ENCODE measurements around the gene ARNT2.

The ARNT2 gene

GRCh38 chr15:80415358-80415670, 11.1 kb downstream of the ARNT2 start:
- ChIA-PET POLR2A (no interaction called here), CTCF (no interaction called here)
- no peak for DNase-seq (ENCODE audit: extremely low spot score)
- TF ChIP-seq CTCF (IDR thresholded peaks at IDR 0.05; ENCODE audit: control extremely low read depth, extremely low read depth, low read depth, missing control alignments) = no peak

GRCh38 chr15:80416702-80417101, 12.5 kb downstream of the ARNT2 start:
- POLR2A ChIA-PET = no interaction called here
- TF ChIP-seq CTCF (IDR thresholded peaks at IDR 0.05; ENCODE audit: control extremely low read depth, extremely low read depth, low read depth, missing control alignments) = no peak
- DNase-seq (ENCODE audit: extremely low spot score) = no peak
- CTCF ChIA-PET = no interaction called here

- peak; percentile 57 for TF ChIP-seq CTCF (IDR thresholded peaks at IDR 0.05; ENCODE audit: control extremely low read depth, extremely low read depth, low read depth, missing control alignments)
- peak; percentile 34 for DNase-seq (ENCODE audit: extremely low spot score)
- POLR2A ChIA-PET = no interaction called here
- CTCF ChIA-PET = interaction anchor here (0.9 to 2.4 kb wide), 4 partner anchors 8 to 847 kb away, joined by 3 to 7 read pairs (median 4); no protein-coding TSS in a partner anchor
These were observed 14.8 kb downstream of the ARNT2 start for GRCh38 chr15:80418892-80419537.

- ChIA-PET CTCF (interaction anchor here (2.4 kb wide), 1 partner anchor 9 kb away, joined by 7 read pairs; no protein-coding TSS in a partner anchor), POLR2A (no interaction called here)
- DNase-seq (ENCODE audit: extremely low spot score) = no peak
- TF ChIP-seq CTCF (IDR thresholded peaks at IDR 0.05; ENCODE audit: control extremely low read depth, extremely low read depth, low read depth, missing control alignments) = no peak
These were observed 15.4 kb downstream of the ARNT2 start for GRCh38 chr15:80419546-80419945.

GRCh38 chr15:80420658-80421057, 16.5 kb downstream of the ARNT2 start:
- ChIA-PET POLR2A (no interaction called here), CTCF (interaction anchor here (2.4 kb wide), 1 partner anchor 10 kb away, joined by 7 read pairs; no protein-coding TSS in a partner anchor)
- TF ChIP-seq CTCF (IDR thresholded peaks at IDR 0.05; ENCODE audit: control extremely low read depth, extremely low read depth, low read depth, missing control alignments) = no peak
- DNase-seq (ENCODE audit: extremely low spot score) = no peak

GRCh38 chr15:80423215-80423614, 19.0 kb downstream of the ARNT2 start:
- CTCF ChIA-PET = interaction anchor here (1.0 to 1.2 kb wide), 2 partner anchors 13 to 353 kb away, joined by 3 read pairs; no protein-coding TSS in a partner anchor
- no peak for TF ChIP-seq CTCF (IDR thresholded peaks at IDR 0.05; ENCODE audit: control extremely low read depth, extremely low read depth, low read depth, missing control alignments)
- no peak for DNase-seq (ENCODE audit: extremely low spot score)
- POLR2A ChIA-PET = no interaction called here
